ENCODE measurements around the gene GRK6. TPM values are rescaled to one million over a fixed set of nuclear protein-coding genes. Genes with fewer than 3 reads are reported as not detected.

GRK6 gene
- total and polyA plus RNA-seq, 9 of the 15 experiments (the other 6 are each of a cell fraction or from before 2014, with no cell fraction given) = 0.63 to 122 (median 44.5) TPM

DNA sequence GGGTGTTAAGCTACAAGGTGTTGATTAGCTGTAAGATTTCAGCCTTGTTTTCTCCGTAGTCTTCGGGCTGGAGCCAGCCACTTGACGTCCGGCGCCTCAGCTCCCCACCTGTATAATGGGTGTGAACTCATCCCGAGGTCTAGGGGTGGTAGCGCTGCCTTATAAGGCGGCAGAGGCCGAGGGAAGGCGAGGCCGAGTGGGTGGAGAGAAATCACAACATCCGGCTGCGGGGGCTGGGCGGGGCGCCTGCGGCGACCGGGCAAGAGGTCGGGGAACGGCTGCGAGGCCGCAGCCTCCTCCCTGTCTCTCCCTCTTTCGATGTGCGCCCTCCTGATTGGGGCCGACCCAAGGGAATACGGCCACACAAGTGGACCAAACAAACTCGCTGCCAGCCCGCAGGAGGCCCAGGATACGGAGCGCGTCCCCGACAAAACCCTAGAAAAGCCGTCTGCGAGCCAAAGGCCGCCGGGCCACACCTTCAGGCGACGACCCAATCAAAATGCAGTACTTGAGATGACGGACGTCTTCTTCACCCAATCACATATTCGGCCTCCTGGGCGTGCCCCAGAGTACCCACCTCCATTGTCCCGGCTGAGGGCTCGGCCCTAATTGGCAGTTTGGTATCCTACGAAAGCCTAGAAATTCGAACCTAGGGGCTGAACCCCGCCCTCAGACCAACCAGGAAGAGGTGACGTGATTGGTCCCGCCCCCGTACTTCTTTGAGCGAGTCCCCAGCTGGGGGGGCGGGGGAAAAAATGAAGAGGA, 493 bp upstream of the GRK6 start (continued):
- TF ChIP-seq ZFP91 (CRISPR knock-in tag; IDR thresholded peaks at IDR 0.05) = peak; percentile 74; the same call in 1 of the 2 replicates
- no peak for TF ChIP-seq NCOA4 (IDR thresholded peaks at IDR 0.05; ENCODE audit: partially characterized antibody)
- no peak for TF ChIP-seq MECOM (CRISPR knock-in tag; IDR thresholded peaks at IDR 0.05)
- 0 out of 2 replicates have a peak, but pooled peaks have one; percentile 51 for TF ChIP-seq ZBTB43 (CRISPR knock-in tag; IDR thresholded peaks at IDR 0.05)
- TF ChIP-seq CREBBP (IDR thresholded peaks at IDR 0.05; ENCODE audit: low read depth, low read length) = no peak
- no peak for TF ChIP-seq PTRF (tag; IDR thresholded peaks at IDR 0.05)
- peak; percentile 50 for TF ChIP-seq HCFC1 (IDR thresholded peaks at IDR 0.05; ENCODE audit: low read depth, low read length)
- peak; percentile 84 for TF ChIP-seq ZFP36 (IDR thresholded peaks at IDR 0.05; ENCODE audit: low read depth, low read length, partially characterized antibody)
- TF ChIP-seq MXD1 (CRISPR knock-in tag; IDR thresholded peaks at IDR 0.05; ENCODE audit: borderline replicate concordance, poor library complexity, severe bottlenecking) = no peak
- no peak for TF ChIP-seq ATF6 (CRISPR knock-in tag; IDR thresholded peaks at IDR 0.05)
- TF ChIP-seq ZNF830 (CRISPR knock-in tag; IDR thresholded peaks at IDR 0.05) = no peak
- TF ChIP-seq SAFB (IDR thresholded peaks at IDR 0.05; ENCODE audit: borderline replicate concordance, low read depth, low read length) = no peak
- TF ChIP-seq AFF4 (CRISPR knock-in tag; IDR thresholded peaks at IDR 0.05) = peak; percentile 84
- no peak for TF ChIP-seq ZZZ3 (IDR thresholded peaks at IDR 0.05)

Measured in K562 (cell line).